Aorta (tissue), 5 donors: ENCODE data around the gene FER. TPM values are rescaled to one million over a fixed set of nuclear protein-coding genes. Genes with fewer than 3 reads are reported as not detected.
"Not testable (repeated sequence)": the region's sequence is repeated elsewhere in the genome, so short reads cannot be mapped to it uniquely, and the experiment has no call there.

ENCODE experiments used
- ATAC-seq: fragments of 200-7000 bp; cut with Tn5 transposase; one replicate; pipeline ENCODE4 v1.9.1; 2022; ENCODE audit warnings: moderate library complexity; ENCODE audit not compliant: low FRiP score
- DNase-seq, 2 donors: peaks; one replicate each; pipeline ENCODE4 v3.0.0-alpha.2; 2020
- H3K27ac ChIP-seq, 2 donors: one replicate each; pipeline ENCODE4 v1.5.1; 2013; ENCODE audit warnings: low read length in 2 of 2, mild to moderate bottlenecking in 2 of 2, moderate library complexity in 2 of 2, control low read depth in 1 of 2, inconsistent platforms in 1 of 2, low read depth in 1 of 2
- H3K27me3 ChIP-seq, 2 donors: one replicate each; pipeline ENCODE4 v1.6.1; 2013; ENCODE audit warnings: control low read depth in 1 of 2, low read length in 1 of 2, mild to moderate bottlenecking in 1 of 2, moderate library complexity in 1 of 2; ENCODE audit not compliant: insufficient read depth in 2 of 2, control insufficient read depth in 1 of 2
- H3K36me3 ChIP-seq, 2 donors: one replicate each; pipeline ENCODE4 v1.6.1; 2013; ENCODE audit warnings: control low read depth in 1 of 2, low read length in 1 of 2, mild to moderate bottlenecking in 1 of 2; ENCODE audit not compliant: insufficient read depth in 2 of 2, control insufficient read depth in 1 of 2
- H3K4me1 ChIP-seq, 2 donors: one replicate each; pipeline ENCODE4 v1.6.1; 2013; ENCODE audit warnings: low read length in 2 of 2, control low read depth in 1 of 2, mild to moderate bottlenecking in 1 of 2, moderate library complexity in 1 of 2; ENCODE audit not compliant: insufficient read depth in 2 of 2, control insufficient read depth in 1 of 2
- H3K4me3 ChIP-seq, 2 donors: one replicate each; pipeline ENCODE4 v1.5.1; 2013; ENCODE audit warnings: low read length in 2 of 2, control low read depth in 1 of 2, mild to moderate bottlenecking in 1 of 2
- H3K9me3 ChIP-seq: one replicate; pipeline ENCODE4 v1.6.1; 2013; ENCODE audit warnings: mild to moderate bottlenecking, low read length; ENCODE audit not compliant: control insufficient read depth
- WGBS, 2 donors: extraction: QIAGEN DNeasy Blood & Tissue Kit; methylation state at CpG; one replicate each; pipeline ENCODE4 v1.1.7; 2013; 5-methylcytosine and 5-hydroxymethylcytosine counted together
- intact Hi-C, 2 donors: fragments of 100-400 bp; cut with DNase I; formaldehyde crosslinking; loops; one replicate each; pipeline versions ENCODE4 v1.14.2 to v1.15.0; 2022
- long read RNA-seq, 2 donors: library from polyadenylated mRNA; unstranded; transcript quantifications; one replicate each; pipeline ENCODE4 v2.0.0, GENCODE V29; 2020 to 2021
- polyA plus RNA-seq, 2 donors: library from polyadenylated mRNA; stranded (reverse); fragments of 200-250 nt; gene quantifications; one replicate each; pipeline ENCODE4 v1.2.3, GENCODE V29; 2013
- total RNA-seq, 2 donors: library from RNA; stranded (reverse); fragmentation: NEBNext Ultra II Directional; extraction: Animal tissue kit (Norgen Biotek cat#: 25700); gene quantifications; one replicate each; pipeline ENCODE4 v1.2.1, GENCODE V29; 2021
- donor health status: healthy with polysubstance abuse.
- donor health status: Bipolar disorder and iron deficiency.
- donor health status: DM: no; HTN: no; CAD: no.
- donor health status: DM: no; HTN: no; CAD: no.
- donor health status: DM: yes; HTN: yes; CAD: no.

Gene FER
- 10 to 100 TPM; 50.2 to 54.6 TPM for total RNA-seq
- polyA plus RNA-seq = 1 to 10 TPM; 5.1 to 5.5 TPM
- long read RNA-seq, donor 1, partial matches to known transcripts = 4 of 22 reads
- long read RNA-seq, donor 1, other reads (novel, unspliced or antisense) = 18 of 22 reads
- long read RNA-seq, donor 2, partial matches to known transcripts = 1 of 23 reads
- long read RNA-seq, donor 2, other reads (novel, unspliced or antisense) = 22 of 23 reads

DNA sequence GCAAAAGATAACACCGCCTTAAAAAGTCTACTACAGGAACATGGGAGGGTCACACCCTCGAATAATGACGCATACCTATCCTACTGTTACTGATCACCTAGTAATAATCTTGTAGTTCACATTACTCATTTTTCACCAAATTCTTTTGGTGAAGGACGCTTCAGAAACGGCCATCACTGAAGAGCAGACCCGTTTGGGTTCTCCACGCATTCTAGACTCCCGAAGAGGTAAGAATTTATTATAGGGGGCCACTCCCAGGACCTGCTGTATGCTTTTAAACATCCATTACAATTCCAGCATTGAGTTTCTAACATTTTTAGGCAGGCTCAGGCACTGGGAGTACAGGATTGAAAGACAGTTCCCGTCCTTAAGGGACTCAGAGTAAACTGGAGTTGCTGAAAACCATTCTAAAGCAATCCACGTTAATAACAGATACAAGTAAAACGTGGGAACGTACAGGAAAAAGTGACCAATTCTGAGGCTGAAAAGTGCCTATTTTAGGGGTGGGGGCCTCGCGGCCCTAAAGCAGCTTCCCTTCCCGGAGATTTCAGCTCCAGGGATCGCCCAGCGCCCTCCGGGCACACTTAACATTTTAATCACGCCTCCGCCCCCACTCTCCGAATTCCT lies at the start of gene FER:
TSS of gene FER (plus strand) at position 124 of the 627 bp plus-strand sequence. CDS start 50,286 bp downstream, outside the sequence.
- ATAC-seq (peak; percentile 24), DNase-seq (no peak)
- Histone ChIP-seq H3K4me3 (peak within 1 kb of the TSS; percentile 46 to 87), H3K4me1 (no peaks in the 10 kb centered on the region), H3K9me3 (no peaks in the 10 kb centered on the region), H3K27ac (peak within 1 kb of the TSS; percentile 85 to 97), H3K27me3 (no peaks in the 10 kb centered on the region), H3K36me3 (no peaks in the 10 kb centered on the region)
- intact Hi-C loops = loop anchor here (1.0 to 5.0 kb wide), 3 partner anchors 20 to 663 kb away; no protein-coding TSS in a partner anchor
- 0 to 1% methylated on average over 21 of the region's 21 CpGs for WGBS, 2 donors

DNA sequence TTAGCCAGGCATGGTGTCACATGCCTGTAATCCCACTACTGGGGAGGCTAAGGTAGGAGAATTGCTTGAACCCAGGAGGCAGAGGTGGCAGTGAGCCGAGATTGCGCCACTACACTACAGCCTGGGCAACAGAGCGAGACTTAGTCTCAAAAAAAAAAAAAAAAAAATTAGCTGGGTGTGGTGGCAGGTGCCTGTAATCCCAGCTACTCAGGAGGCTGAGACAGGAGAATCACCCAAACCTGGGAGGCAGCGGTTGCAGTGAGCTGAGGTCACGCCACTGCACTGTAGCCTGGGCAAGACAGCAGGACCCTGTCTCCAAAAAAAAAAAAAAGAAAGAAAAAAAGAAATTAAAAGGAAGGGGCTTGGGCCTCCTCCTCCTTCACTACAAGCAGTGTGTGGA lies 47.3 kb upstream of the FER start:
- H3K27ac ChIP-seq, H3K4me3 ChIP-seq, intact Hi-C loops, DNase-seq, H3K9me3 ChIP-seq, H3K4me1 ChIP-seq, H3K36me3 ChIP-seq, ATAC-seq, H3K27me3 ChIP-seq: not testable (repeated sequence)
- WGBS, 2 donors = 99 to 100% methylated on average over 5 of the region's 5 CpGs

DNA sequence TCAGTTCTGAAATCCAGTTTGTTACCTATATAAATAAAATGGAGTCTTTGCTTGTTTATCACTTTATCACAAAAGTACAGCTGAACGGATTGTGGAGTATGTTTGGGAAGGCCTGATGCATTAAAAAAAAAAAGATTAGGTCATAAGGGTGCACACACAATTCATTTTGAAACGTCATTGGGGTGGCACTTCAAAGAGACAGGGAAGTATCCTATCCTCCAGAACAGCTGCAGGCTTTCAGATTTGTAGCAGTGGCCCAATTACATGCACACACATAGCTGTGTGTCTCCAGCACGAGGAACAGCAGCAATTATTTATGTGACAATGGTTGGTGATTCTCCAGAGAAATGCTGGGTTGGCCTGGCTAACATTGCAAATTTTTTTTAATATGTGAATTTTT lies 46.8 kb upstream of the FER start:
- ATAC-seq (no peak), DNase-seq (no peak)
- no peak overlapping the region for H3K4me3 ChIP-seq
- WGBS, 2 donors = 50 to 53% methylated on average over 3 of the region's 3 CpGs
- H3K4me1 ChIP-seq = no peaks in the 10 kb centered on the region
- no peak overlapping the region for H3K27ac ChIP-seq
- H3K9me3 ChIP-seq = no peaks in the 10 kb centered on the region
- H3K36me3 ChIP-seq = no peaks in the 10 kb centered on the region
- H3K27me3 ChIP-seq = no peaks in the 10 kb centered on the region
- intact Hi-C loops = no loop called here

DNA sequence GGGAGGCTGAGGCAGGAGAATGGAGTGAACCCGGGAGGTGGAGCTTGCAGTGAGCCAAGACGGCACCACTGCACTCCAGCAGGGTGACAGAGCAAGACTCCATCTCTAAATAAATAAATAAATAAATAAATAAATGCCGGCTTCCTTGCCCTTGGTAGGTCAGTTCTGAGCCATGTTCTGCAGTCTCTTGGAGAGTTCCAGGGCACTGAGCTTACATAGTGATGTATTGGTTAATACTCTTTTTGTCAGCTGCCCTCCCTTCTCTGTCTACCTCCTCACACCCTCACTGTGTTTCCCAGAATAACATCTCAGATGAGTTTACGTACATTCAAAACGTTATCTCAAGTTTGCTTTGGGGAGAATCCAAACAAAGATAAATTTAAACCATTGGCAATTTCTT lies 45.2 kb upstream of the FER start:
- Histone ChIP-seq H3K4me1 (no peaks in the 10 kb centered on the region), H3K4me3 (no peak overlapping the region), H3K27ac (no peak overlapping the region), H3K36me3 (no peaks in the 10 kb centered on the region), H3K9me3 (no peaks in the 10 kb centered on the region), H3K27me3 (no peaks in the 10 kb centered on the region)
- DNase-seq (no peak), ATAC-seq (no peak)
- intact Hi-C loops = no loop called here
- 49 to 53% methylated on average over 5 of the region's 5 CpGs for WGBS, 2 donors

DNA sequence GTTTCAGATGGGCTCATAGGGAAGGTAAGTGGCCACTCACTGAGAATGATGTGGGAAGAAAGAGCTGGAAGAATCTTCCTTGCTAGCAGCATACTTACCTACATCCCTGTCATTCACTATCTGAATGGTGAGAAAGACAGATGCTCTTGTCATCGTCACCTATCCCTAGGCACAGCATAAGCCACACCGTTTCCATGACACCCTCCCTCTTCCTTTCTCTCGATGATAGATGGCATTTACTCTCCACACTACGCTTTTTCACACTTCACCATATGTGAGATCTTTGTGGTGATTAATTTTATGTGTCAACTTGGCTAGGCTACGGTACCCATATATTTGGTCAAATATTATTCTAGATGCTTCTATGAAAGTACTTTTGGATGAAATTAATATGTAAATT lies 44.4 kb upstream of the FER start:
- Histone ChIP-seq H3K9me3 (no peaks in the 10 kb centered on the region), H3K4me3 (no peak overlapping the region), H3K27me3 (no peaks in the 10 kb centered on the region), H3K27ac (no peak overlapping the region), H3K4me1 (no peaks in the 10 kb centered on the region), H3K36me3 (no peaks in the 10 kb centered on the region)
- WGBS, 2 donors = 58 to 70% methylated on average over 5 of the region's 5 CpGs
- no peak for ATAC-seq
- intact Hi-C loops = no loop called here
- no peak for DNase-seq

DNA sequence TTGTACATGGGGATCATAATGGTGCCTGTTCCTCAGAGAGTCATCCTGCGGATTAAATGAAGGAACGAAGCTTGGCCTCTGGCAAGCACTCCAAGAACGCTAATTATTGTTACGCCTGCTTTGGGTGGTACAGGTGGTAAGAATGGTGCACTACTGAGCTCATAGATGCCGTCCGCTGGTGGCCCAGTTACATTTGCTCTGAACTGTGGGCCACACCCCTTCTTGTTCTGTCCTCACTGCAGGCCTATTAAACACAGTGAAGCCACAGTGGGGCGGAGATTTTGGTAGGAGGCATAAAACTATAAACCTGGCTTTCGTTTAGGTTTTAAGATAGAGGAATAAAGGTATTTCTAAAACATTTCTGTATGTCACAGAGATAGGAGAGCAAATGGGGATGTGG lies 40.6 kb upstream of the FER start:
- WGBS, 2 donors = 95 to 96% methylated on average over 8 of the region's 8 CpGs
- ATAC-seq (no peak), DNase-seq (no peak)

DNA sequence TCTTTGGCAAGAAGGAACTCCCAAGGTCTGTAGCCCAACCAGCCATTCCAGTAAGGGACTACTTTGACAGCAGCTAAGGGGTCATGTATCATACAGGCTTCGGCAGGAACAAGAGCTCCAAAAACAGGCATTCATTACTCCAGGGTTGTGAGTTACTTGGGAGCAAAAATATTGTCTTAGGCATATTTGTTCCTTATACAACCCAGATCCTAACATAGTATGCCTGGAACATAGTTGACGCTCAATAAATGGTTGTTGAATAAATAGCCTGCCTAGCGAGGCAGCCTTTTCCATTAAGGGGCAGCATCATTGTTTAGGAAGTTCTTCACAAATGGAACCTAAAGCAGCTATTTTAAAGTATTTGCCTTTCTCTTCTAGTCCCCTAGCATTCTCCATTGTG lies 35.8 kb upstream of the FER start:
- WGBS, 2 donors = 26 to 27% methylated on average over 3 of the region's 3 CpGs
- Histone ChIP-seq H3K9me3 (no peaks in the 10 kb centered on the region), H3K27me3 (no peaks in the 10 kb centered on the region), H3K4me1 (no peaks in the 10 kb centered on the region), H3K4me3 (no peak overlapping the region), H3K36me3 (no peaks in the 10 kb centered on the region), H3K27ac (no peak overlapping the region)
- intact Hi-C loops = no loop called here
- DNase-seq (no peak), ATAC-seq (no peak)

More for the DNA sequence above, 40.6 kb upstream of the FER start:
- H3K4me1 ChIP-seq = no peaks in the 10 kb centered on the region
- no peaks in the 10 kb centered on the region for H3K9me3 ChIP-seq
- intact Hi-C loops = no loop called here
- H3K27ac ChIP-seq = no peak overlapping the region
- H3K4me3 ChIP-seq = no peak overlapping the region
- no peaks in the 10 kb centered on the region for H3K27me3 ChIP-seq
- H3K36me3 ChIP-seq = no peaks in the 10 kb centered on the region

DNA sequence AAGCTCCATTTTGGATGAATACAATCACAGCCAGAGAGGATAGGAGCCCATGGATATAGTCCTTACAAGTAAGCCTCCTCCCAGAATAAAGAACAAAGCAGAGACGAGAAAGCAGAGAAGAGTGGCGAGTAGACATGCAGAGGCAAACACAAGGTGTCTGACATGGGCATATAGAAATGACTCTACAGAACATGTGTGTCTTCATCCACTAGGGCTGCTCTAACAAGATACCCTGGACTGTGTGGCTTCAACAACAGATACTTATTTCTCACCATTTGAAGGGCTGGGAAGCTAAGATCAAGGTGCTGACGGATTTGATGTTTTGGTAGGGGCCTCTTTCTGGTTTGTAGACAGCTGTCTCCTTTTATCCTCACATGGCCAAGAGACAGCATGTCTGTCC lies 32.3 kb upstream of the FER start:
- WGBS, 2 donors = 76 to 80% methylated on average over 3 of the region's 3 CpGs
- no peaks in the 10 kb centered on the region for H3K4me1 ChIP-seq
- H3K27me3 ChIP-seq = no peaks in the 10 kb centered on the region
- no peak for ATAC-seq
- intact Hi-C loops = no loop called here
- H3K4me3 ChIP-seq = no peak overlapping the region
- no peaks in the 10 kb centered on the region for H3K36me3 ChIP-seq
- H3K27ac ChIP-seq = no peak overlapping the region
- no peaks in the 10 kb centered on the region for H3K9me3 ChIP-seq
- DNase-seq = no peak

DNA sequence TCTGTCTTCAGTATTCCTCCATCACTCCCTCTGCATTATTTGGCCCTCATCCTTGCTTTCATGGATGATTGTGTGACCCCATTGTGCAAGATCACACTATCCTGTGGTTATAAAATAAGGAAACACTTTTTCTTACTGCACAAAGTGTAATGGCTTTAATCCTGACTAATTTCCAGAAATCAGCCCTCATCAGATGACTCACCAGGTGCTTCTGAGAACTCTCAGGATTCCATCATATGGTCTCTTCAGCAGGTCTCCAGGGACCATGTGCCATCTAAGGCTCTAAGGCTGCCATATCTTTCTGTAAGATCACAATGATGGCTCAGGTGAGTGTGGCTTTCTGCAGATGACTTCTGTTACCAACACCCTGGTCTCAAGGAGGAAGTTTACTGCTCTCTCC lies 27.3 kb upstream of the FER start:
- intact Hi-C loops = no loop called here
- no peaks in the 10 kb centered on the region for H3K36me3 ChIP-seq
- no peaks in the 10 kb centered on the region for H3K4me1 ChIP-seq
- H3K27ac ChIP-seq = no peak overlapping the region
- no peak overlapping the region for H3K4me3 ChIP-seq
- H3K27me3 ChIP-seq = no peaks in the 10 kb centered on the region
- ATAC-seq = no peak
- no peak for DNase-seq
- H3K9me3 ChIP-seq = no peaks in the 10 kb centered on the region
